Ovary (tissue), 9 donors: ENCODE data around the gene MMP14. TPM values are rescaled to one million over a fixed set of nuclear protein-coding genes. Genes with fewer than 3 reads are reported as not detected.
A peak's percentile ranks its signal among the peaks of the same experiment; 100 is the strongest.

Experiments used
- DNase-seq, 5 donors: peaks; one replicate each; pipeline ENCODE4 v3.0.0-alpha.2; 2019 to 2020
- H3K27ac ChIP-seq, 2 donors: fragments of 200-600 bp; one replicate each; pipeline versions ENCODE4 v1.5.1 to v1.8.0; 2019 to 2022
- H3K27me3 ChIP-seq: fragments of 200-600 bp; one replicate; pipeline ENCODE4 v1.8.0; 2022
- H3K36me3 ChIP-seq: fragments of 200-600 bp; sonication (generic); one replicate; pipeline ENCODE4 v1.5.1; 2019
- H3K4me1 ChIP-seq: one replicate; pipeline ENCODE4 v1.8.1; 2013; ENCODE audit warnings: mild to moderate bottlenecking, moderate library complexity; ENCODE audit not compliant: insufficient read depth
- H3K4me3 ChIP-seq: fragments of 200-600 bp; sonication (generic); one replicate; pipeline ENCODE4 v1.5.1; 2017
- H3K9me3 ChIP-seq, 2 donors: fragments of 200-600 bp in 1 of 2; sonication (generic) in 1 of 2; one replicate each; pipeline versions ENCODE4 v1.5.1 to v1.8.1; 2013 to 2019; ENCODE audit warnings: mild to moderate bottlenecking in 1 of 2, moderate library complexity in 1 of 2
- EP300 ChIP-seq: sonication (generic); formaldehyde crosslinking; IDR thresholded peaks from one replicate; pipeline ENCODE4 v1.6.1; 2017; ENCODE audit warnings: antibody characterized with exemption
- POLR2A ChIP-seq: fragments of 450-650 bp; IDR thresholded peaks from one replicate; pipeline ENCODE4 v1.6.1; 2017; ENCODE audit warnings: antibody characterized with exemption, mild to moderate bottlenecking, moderate library complexity
- WGBS, 3 donors: extraction: QIAGEN DNeasy Blood & Tissue Kit in 1 of 3; methylation state at CpG; one replicate each; pipeline versions ENCODE4 v1.1.5 to v1.1.7; 2013 to 2017; 5-methylcytosine and 5-hydroxymethylcytosine counted together
- intact Hi-C, 4 donors: fragments of 100-400 bp; cut with DNase I; formaldehyde crosslinking; loops; one replicate each; pipeline versions ENCODE4 v1.11.0 to v1.15.1; 2022 to 2023
- polyA plus RNA-seq, 2 donors: library from polyadenylated mRNA; stranded (reverse); fragments of 200-250 nt in 1 of 2; fragments of 350-450 nt in 1 of 2; fragmentation: Illumina TruSeq in 1 of 2; extraction: RNeasy Lipid Tissue Mini Kit (QIAGEN cat#74804) in 1 of 2; gene quantifications; one replicate each; pipeline ENCODE4 v1.2.3, GENCODE V29; 2013 to 2014
- total RNA-seq, 7 donors: library from RNA; depleted of rRNA in 2 of 7; stranded (reverse); fragments of >200 nt in 2 of 7; fragmentation: NEBNext Ultra II Directional in 3 of 7; extraction: Animal tissue kit (Norgen Biotek cat#: 25700) in 3 of 7; gene quantifications; one replicate each; pipeline versions ENCODE4 v1.1.0 to v1.2.4, GENCODE V29; 2016 to 2023
- TF ChIP-seq, protein P1 (sequence below), 3 donors: fragments of 450-650 bp in 2 of 3; fragments of 200-600 bp in 1 of 3; IDR thresholded peaks; one replicate each; pipeline versions ENCODE4 v1.5.1 to v1.8.0; 2016 to 2022; ENCODE audit warnings: antibody characterized with exemption in 3 of 3, mild to moderate bottlenecking in 1 of 3
- donor health status: DM: no; HTN: no; CAD: no; lungs with moderate emphysema.
- donor health status: DM: no; HTN: no; CAD: no.
- donor health status: Bipolar disorder and iron deficiency.
- donor health status: DM: yes; HTN: yes; CAD: no.
- donor health status: DM: no; HTN: no; CAD: no.
- donor health status: DM: yes; HTN: yes; CAD: no.

The MMP14 gene
- total and polyA plus RNA-seq, 9 donors: 70.0 to 267 (median 156) TPM

DNA sequence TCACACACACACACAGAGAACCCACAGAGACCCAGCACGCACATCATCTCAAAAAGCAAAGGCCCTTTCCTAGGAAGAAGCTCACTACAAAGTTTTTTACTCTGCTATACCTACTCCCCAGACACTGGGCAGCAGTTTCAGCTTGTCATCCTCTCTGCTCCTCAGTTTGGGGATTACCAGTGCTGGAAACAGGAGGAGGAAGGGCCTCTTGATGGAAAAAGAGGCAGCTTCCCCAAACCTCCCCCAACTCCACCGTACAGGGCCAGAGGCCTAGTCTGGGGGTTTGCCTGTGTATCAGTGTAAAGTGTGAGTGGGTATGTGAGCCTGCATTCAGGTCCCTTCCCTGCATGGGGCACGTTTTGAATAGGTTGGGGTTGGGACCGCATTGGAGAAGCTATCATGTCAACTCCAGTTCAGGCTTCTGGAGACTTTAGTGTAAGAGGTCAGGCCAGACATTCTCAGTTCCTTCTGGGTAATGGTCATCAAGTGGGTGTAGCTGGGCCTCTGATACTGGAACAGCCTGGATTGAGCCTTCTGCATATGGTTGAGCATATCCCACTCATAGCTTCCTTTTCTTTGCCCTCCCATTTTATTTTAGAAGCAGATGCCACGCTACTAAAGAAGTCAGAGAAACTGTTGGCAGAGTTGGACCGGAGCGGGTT lies 47.8 kb downstream of the MMP14 start:
- intact Hi-C loops: no loop called here
- Histone ChIP-seq H3K4me3 (no peak overlapping the region), H3K36me3 (no peaks in the 10 kb centered on the region), H3K27me3 (no peaks in the 10 kb centered on the region), H3K9me3 (no peaks in the 10 kb centered on the region), H3K4me1 (peaks cover 8% of the 10 kb centered on the region), H3K27ac (no peak overlapping the region)
- no peak for DNase-seq
- 84 to 88% (median 85%) methylated on average over 7 of the region's 7 CpGs for WGBS, 3 donors
- TF ChIP-seq EP300: no peak
- no peak for TF ChIP-seq POLR2A
- TF ChIP-seq, protein P1, sequence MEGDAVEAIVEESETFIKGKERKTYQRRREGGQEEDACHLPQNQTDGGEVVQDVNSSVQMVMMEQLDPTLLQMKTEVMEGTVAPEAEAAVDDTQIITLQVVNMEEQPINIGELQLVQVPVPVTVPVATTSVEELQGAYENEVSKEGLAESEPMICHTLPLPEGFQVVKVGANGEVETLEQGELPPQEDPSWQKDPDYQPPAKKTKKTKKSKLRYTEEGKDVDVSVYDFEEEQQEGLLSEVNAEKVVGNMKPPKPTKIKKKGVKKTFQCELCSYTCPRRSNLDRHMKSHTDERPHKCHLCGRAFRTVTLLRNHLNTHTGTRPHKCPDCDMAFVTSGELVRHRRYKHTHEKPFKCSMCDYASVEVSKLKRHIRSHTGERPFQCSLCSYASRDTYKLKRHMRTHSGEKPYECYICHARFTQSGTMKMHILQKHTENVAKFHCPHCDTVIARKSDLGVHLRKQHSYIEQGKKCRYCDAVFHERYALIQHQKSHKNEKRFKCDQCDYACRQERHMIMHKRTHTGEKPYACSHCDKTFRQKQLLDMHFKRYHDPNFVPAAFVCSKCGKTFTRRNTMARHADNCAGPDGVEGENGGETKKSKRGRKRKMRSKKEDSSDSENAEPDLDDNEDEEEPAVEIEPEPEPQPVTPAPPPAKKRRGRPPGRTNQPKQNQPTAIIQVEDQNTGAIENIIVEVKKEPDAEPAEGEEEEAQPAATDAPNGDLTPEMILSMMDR (IDR thresholded peaks at IDR 0.05): no peak

DNA sequence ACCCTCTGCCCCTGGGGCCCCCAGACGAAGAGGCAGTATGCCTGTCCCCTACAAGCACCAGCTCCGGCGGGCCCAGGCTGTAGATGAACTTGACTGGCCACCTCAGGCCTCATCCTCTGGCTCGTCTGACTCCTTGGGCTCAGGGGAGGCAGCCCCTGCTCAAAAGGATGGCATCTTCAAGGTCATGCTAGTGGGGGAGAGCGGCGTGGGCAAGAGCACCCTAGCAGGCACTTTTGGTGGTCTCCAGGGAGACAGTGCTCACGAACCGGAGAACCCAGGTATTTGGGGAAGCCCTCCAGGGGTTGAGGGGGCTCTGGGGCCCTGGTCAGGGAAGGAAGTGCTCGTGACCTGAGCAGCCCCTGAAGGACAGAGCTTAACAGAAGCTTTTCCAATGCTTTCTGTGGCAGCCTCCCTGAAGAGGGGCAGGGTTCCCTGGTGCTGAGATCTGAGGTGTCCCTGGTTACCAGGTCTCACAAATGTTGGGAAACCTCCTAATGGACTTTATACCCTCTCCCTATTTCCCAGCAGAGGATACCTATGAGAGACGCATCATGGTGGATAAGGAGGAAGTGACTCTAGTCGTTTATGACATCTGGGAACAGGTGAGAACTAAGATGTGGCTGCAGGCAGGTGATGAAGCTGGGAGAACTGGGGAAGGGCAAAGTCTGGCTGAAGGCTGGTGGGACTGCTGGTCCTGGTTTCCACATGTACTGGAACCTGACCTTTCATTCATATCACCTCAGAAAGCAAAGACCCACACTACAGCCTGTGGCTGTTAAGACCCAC lies 48.5 kb downstream of the MMP14 start:
- H3K4me1 ChIP-seq: peaks cover 8% of the 10 kb centered on the region
- H3K4me3 ChIP-seq: no peak overlapping the region
- intact Hi-C loops: no loop called here
- no peaks in the 10 kb centered on the region for H3K27me3 ChIP-seq
- DNase-seq: no peak
- TF ChIP-seq POLR2A: no peak
- no peak for TF ChIP-seq EP300
- TF ChIP-seq, protein P1 (IDR thresholded peaks at IDR 0.05): no peak
- no peaks in the 10 kb centered on the region for H3K36me3 ChIP-seq
- 88 to 89% (median 89%) methylated on average over 11 of the region's 11 CpGs for WGBS, 3 donors
- no peaks in the 10 kb centered on the region for H3K9me3 ChIP-seq
- H3K27ac ChIP-seq: no peak overlapping the region

DNA sequence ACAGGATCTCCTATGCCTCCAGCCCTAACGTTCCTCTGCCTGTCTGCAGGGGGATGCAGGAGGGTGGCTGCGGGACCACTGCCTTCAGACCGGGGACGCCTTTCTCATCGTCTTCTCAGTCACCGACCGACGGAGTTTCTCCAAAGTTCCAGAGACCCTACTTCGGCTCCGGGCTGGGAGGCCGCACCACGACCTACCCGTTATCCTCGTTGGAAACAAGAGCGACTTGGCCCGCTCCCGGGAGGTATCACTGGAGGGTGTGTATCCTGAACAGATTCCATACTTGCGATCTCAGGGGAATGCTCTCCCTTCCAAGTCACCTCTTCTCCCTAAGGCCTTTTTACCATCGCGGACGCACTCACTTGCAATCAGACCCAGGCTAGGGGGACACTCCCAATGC lies 49.6 kb downstream of the MMP14 start:
- H3K27me3 ChIP-seq: no peaks in the 10 kb centered on the region
- H3K4me1 ChIP-seq: peaks cover 8% of the 10 kb centered on the region
- WGBS, 3 donors: 86 to 93% (median 87%) methylated on average over 21 of the region's 21 CpGs
- H3K27ac ChIP-seq: no peak overlapping the region
- intact Hi-C loops: no loop called here
- H3K4me3 ChIP-seq: peak overlapping the region; percentile 51
- no peaks in the 10 kb centered on the region for H3K36me3 ChIP-seq
- DNase-seq: peak in 3 of 5 donors; percentile 25 to 52 (median 39)
- H3K9me3 ChIP-seq: no peaks in the 10 kb centered on the region
- TF ChIP-seq, protein P1 (IDR thresholded peaks at IDR 0.05): no peak
- TF ChIP-seq POLR2A: no peak
- no peak for TF ChIP-seq EP300

DNA sequence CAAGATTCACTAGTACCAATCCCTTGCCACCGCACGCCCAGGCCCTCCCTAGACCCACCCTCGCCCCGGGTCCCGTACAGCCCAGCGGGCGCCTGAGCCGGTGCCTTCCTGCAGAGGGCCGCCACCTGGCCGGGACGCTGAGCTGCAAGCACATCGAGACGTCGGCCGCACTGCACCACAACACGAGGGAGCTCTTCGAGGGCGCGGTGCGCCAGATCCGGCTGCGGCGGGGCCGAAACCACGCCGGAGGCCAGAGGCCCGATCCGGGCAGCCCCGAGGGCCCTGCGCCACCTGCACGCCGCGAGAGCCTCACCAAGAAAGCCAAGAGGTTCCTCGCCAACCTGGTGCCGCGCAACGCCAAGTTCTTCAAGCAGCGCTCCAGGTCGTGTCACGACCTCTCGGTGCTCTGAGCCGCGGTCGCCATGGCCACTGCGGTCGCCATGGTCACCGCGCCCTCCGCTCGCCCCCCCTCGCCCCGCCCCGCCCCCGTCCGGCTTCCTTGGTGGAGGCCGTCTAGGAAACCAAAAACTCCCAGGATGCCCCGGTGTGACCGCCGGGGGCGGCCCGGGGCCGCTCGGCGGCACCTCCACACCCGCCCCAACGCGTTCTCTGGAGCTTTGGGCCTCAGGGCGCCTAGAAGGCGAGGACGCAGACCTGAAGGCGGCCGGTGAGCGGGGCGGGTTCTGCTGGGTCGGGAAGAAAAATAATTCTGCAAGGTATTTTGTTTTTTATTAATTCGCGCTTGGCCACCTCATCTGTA lies 50.3 kb downstream of the MMP14 start:
- Histone ChIP-seq H3K9me3 (no peaks in the 10 kb centered on the region), H3K4me1 (peaks cover 8% of the 10 kb centered on the region), H3K27me3 (no peaks in the 10 kb centered on the region), H3K4me3 (peak overlapping the region; percentile 51), H3K36me3 (no peaks in the 10 kb centered on the region), H3K27ac (peak overlapping the region; percentile 10 to 72)
- intact Hi-C loops: no loop called here
- peak; percentile 77 to 85 (median 80) for DNase-seq
- TF ChIP-seq EP300 (no peak), POLR2A (peak; percentile 30)
- WGBS, 3 donors: 1 to 4% (median 2%) methylated on average over 73 to 77 of the region's 77 CpGs
